Activated naive CD8-positive, alpha-beta T cell treated with anti-CD3 and anti-CD28 coated beads, Interleukin-2, amount 10 ng/mL, durations not matched to agents 7 days and 5 days (primary cell): ENCODE measurements around the gene PCGF2. TPM values are rescaled to one million over a fixed set of nuclear protein-coding genes. Genes with fewer than 3 reads are reported as not detected.

Experiments
- ATAC-seq: fragments of 150-1000 bp; cut with Tn5 transposase; one replicate; pipeline ENCODE4 v1.10.0; 2021; ENCODE audit warnings: low read depth, moderate library complexity
- POLR2A ChIA-PET: fragments of 350-600 bp; sonication (Branson Sonifier 250); formaldehyde crosslinking; loops from one replicate; lab custom pipeline; 2021; ENCODE audit warnings: antibody characterized with exemption; lab: Charles Lee
- DNase-seq: peaks from one replicate; pipeline ENCODE4 v3.0.0; 2021
- H3K27ac Mint-ChIP-seq: one replicate; pipeline ENCODE4 v1.8.0; 2022; ENCODE audit warnings: mild to moderate bottlenecking, mixed read lengths
- H3K27me3 Mint-ChIP-seq: one replicate; pipeline ENCODE4 v1.8.0; 2022; ENCODE audit warnings: mild to moderate bottlenecking, moderate library complexity, mixed read lengths
- H3K36me3 Mint-ChIP-seq: one replicate; pipeline ENCODE4 v1.8.0; 2021; ENCODE audit warnings: mild to moderate bottlenecking, mixed read lengths
- H3K4me1 Mint-ChIP-seq: one replicate; pipeline ENCODE4 v1.8.0; 2021; ENCODE audit warnings: mixed read lengths
- H3K4me3 Mint-ChIP-seq: one replicate; pipeline ENCODE4 v1.8.0; 2022; ENCODE audit warnings: mild to moderate bottlenecking, moderate library complexity, mixed read lengths
- H3K9me3 Mint-ChIP-seq: one replicate; pipeline ENCODE4 v1.8.0; 2021; ENCODE audit warnings: mixed read lengths
- microRNA-seq: library from miRNA; unstranded; fragments of <30 nt; microRNA quantifications from one replicate; pipeline ENCODE4 v1.2.0, GENCODE V29; 2022
- total RNA-seq, 2 experiments: library from RNA; stranded (reverse); gene quantifications; one replicate each; pipeline ENCODE4 v1.2.3, GENCODE V29; 2021

The PCGF2 gene
- total RNA-seq, 2 experiments from 2014 or later = 1.8 to 2.0 TPM

DNA sequence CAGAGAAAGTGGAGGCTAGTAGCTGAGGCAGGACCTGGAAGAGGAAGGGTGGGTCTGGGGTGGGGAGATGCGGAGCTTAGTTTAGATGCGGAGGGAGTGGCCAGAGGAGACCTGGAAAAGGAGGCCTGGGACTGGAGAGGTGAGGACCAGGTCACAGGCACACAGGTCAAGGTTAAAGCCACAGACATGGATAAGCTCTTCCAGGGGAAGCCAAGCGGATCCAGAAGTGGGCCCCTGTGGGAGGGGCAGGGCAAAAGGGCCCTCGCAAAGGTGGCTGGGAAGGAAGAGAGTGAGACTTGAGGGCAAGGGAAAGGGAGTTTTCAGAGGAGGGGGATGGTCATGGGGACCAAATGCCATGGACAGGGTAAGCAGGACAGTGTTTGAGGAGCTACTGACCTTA is 57.0 kb downstream of the PCGF2 start:
- Mint-ChIP-seq H3K9me3 (no peaks in the 10 kb centered on the region), H3K27ac (no peak overlapping the region), H3K27me3 (peaks cover under 1% of the 10 kb centered on the region), H3K4me1 (peaks cover 3% of the 10 kb centered on the region), H3K36me3 (no peaks in the 10 kb centered on the region), H3K4me3 (no peak overlapping the region)
- ATAC-seq (no peak), DNase-seq (no peak)
- POLR2A ChIA-PET = interaction anchor here (1.1 to 1.6 kb wide), 3 partner anchors 14 to 19 kb away, joined by 3 to 5 read pairs (median 5); partner anchors contain the start of gene MLLT6

DNA sequence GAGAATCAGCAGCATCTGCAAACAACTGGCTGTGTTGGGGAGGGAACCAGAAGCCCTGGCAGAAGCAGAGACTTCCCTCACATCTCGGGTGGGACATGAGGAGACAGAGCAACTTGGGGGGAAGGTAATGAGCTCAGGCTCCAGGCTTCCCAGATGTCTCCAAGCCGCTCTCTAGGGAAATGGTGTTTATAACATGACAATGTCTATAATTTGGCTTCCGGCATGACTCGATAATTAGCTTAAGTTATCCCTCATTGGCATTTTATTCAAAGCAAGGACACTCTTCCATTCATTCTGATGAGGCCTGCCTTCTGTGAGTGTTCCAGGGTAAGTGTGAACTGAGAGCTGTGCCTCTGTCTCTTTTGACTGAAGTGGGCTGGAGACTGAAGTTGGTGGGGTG is 57.8 kb downstream of the PCGF2 start:
- H3K36me3 Mint-ChIP-seq = no peaks in the 10 kb centered on the region
- H3K27ac Mint-ChIP-seq = no peak overlapping the region
- H3K4me3 Mint-ChIP-seq = no peak overlapping the region
- POLR2A ChIA-PET = interaction anchor here (1.1 to 1.6 kb wide), 2 partner anchors 14 to 19 kb away, joined by 3 to 5 read pairs; partner anchors contain the start of gene MLLT6
- ATAC-seq (no peak), DNase-seq (no peak)
- H3K27me3 Mint-ChIP-seq = peaks cover 4% of the 10 kb centered on the region
- H3K4me1 Mint-ChIP-seq = no peaks in the 10 kb centered on the region
- H3K9me3 Mint-ChIP-seq = no peaks in the 10 kb centered on the region

- Mint-ChIP-seq H3K36me3 (no peaks in the 10 kb centered on the region), H3K4me3 (no peak overlapping the region), H3K4me1 (no peaks in the 10 kb centered on the region), H3K27me3 (peaks cover 9% of the 10 kb centered on the region), H3K9me3 (no peaks in the 10 kb centered on the region), H3K27ac (no peak overlapping the region)
- no peak for ATAC-seq
- POLR2A ChIA-PET = interaction anchor here (0.7 kb wide), 1 partner anchor 12 kb away, joined by 3 read pairs; no protein-coding TSS in a partner anchor
- no peak for DNase-seq
Observed at GRCh38 chr17:38687286-38687685, 60.9 kb downstream of the PCGF2 start.

DNA sequence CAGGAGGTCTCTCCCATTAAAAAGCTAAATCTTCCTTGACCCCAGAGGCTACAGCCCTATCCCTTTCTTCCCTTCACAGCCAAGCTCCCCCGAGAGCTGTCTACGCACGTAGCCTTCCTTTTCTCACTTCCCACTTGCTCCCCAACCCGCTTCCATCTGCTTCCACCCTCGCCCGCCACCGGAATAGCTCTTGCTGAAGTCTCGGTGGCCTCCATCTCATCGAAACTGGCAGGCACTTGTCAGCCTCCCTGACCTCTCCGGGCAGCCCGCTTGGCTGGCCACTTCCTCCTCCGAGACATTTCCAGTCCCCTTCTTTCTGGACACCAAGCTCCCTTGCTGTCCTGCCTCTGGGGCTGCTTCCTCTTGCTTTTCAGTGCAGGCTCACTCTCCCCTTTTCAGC is 62.6 kb downstream of the PCGF2 start:
- peaks cover 9% of the 10 kb centered on the region for H3K27me3 Mint-ChIP-seq

More for the DNA sequence above, 62.6 kb downstream of the PCGF2 start:
- no peaks in the 10 kb centered on the region for H3K9me3 Mint-ChIP-seq
- H3K4me1 Mint-ChIP-seq = no peaks in the 10 kb centered on the region
- ATAC-seq = no peak
- no peak overlapping the region for H3K4me3 Mint-ChIP-seq
- POLR2A ChIA-PET = no interaction called here
- no peaks in the 10 kb centered on the region for H3K36me3 Mint-ChIP-seq
- DNase-seq = no peak
- no peak overlapping the region for H3K27ac Mint-ChIP-seq

Small RNA genes lying within 50 kb of the gene (microRNA-seq; reads per million reads assigned to microRNA genes)
- gene MIR4726 (2.1 reads per million), gene MIR4734 (not detected)

Other genes starting within 250 kb of the PCGF2 start
- gene SRCIN1, start 142.4 kb downstream of the PCGF2 start, total RNA-seq = under 1 TPM in 1 of 2 experiments, not detected in 1; 0.11 TPM
- 1 to 10 TPM; 7.2 TPM for gene EPOP, start 73.4 kb downstream of the PCGF2 start, total RNA-seq
- 100 to 1,000 TPM; 333 to 343 TPM for gene MLLT6, start 43.1 kb downstream of the PCGF2 start, total RNA-seq
- 10 to 100 TPM; 30.4 to 37.3 TPM for gene CISD3, start 18.0 kb downstream of the PCGF2 start, total RNA-seq
- gene PSMB3, start 4.4 kb upstream of the PCGF2 start, total RNA-seq = 100 to 1,000 TPM; 182 to 189 TPM
- gene PIP4K2B, start 51.2 kb upstream of the PCGF2 start, total RNA-seq = 10 to 100 TPM; 55.1 to 58.0 TPM
- gene CWC25, start 77.0 kb upstream of the PCGF2 start, total RNA-seq = 10 to 100 TPM; 35.2 to 37.5 TPM
- 1,000 to 10,000 TPM; 1,166 to 1,188 TPM for gene RPL23, start 105.4 kb upstream of the PCGF2 start, total RNA-seq
- gene LASP1, start 121.7 kb upstream of the PCGF2 start, total RNA-seq = 100 to 1,000 TPM; 227 to 236 TPM
- gene FBXO47, start 219.1 kb upstream of the PCGF2 start, total RNA-seq = under 1 TPM in 1 of 2 experiments, not detected in 1; 0.14 TPM